NCI-H2196 (cell line): ENCODE measurements around the gene EPHA6.

ENCODE experiments used
- DNase-seq: peaks from one replicate; lab custom pipeline; 2025; ENCODE audit not compliant: unreplicated experiment; lab: John Stamatoyannopoulos, UW

EPHA6 gene

GRCh38 chr3:97138914-97139541, 324.6 kb downstream of the EPHA6 start:
- DNase-seq = no peak

GRCh38 chr3:97148931-97149330, 334.5 kb downstream of the EPHA6 start:
- DNase-seq = no peak

GRCh38 chr3:97161169-97161568, 346.8 kb downstream of the EPHA6 start:
- DNase-seq = no peak

GRCh38 chr3:97177242-97177641, 362.8 kb downstream of the EPHA6 start:
- no peak for DNase-seq

GRCh38 chr3:97181704-97182103, 367.3 kb downstream of the EPHA6 start:
- DNase-seq = no peak

- no peak for DNase-seq
These were observed 373.4 kb downstream of the EPHA6 start for GRCh38 chr3:97187771-97188170.

GRCh38 chr3:97189835-97190234, 375.4 kb downstream of the EPHA6 start:
- no peak for DNase-seq

GRCh38 chr3:97197083-97197482, 382.7 kb downstream of the EPHA6 start:
- DNase-seq = no peak

GRCh38 chr3:97197830-97198229, 383.4 kb downstream of the EPHA6 start:
- no peak for DNase-seq

- DNase-seq = no peak
These were observed 386.0 kb downstream of the EPHA6 start for GRCh38 chr3:97200387-97200786.

- no peak for DNase-seq
These were observed 387.4 kb downstream of the EPHA6 start for GRCh38 chr3:97201814-97202213.

GRCh38 chr3:97228966-97229365, 414.6 kb downstream of the EPHA6 start:
- DNase-seq = no peak

- DNase-seq = no peak
These were observed 416.1 kb downstream of the EPHA6 start for GRCh38 chr3:97230486-97230885.

- peak; percentile 25 for DNase-seq
These were observed 418.1 kb downstream of the EPHA6 start for GRCh38 chr3:97232393-97233034.

- DNase-seq = no peak
These were observed 420.8 kb downstream of the EPHA6 start for GRCh38 chr3:97235179-97235578.

- no peak for DNase-seq
These were observed 421.4 kb downstream of the EPHA6 start for GRCh38 chr3:97235611-97236315.

- no peak for DNase-seq
These were observed 427.0 kb downstream of the EPHA6 start for GRCh38 chr3:97241417-97241816.

- DNase-seq = no peak
These were observed 431.0 kb downstream of the EPHA6 start for GRCh38 chr3:97245201-97245910.

GRCh38 chr3:97256060-97256459, 441.7 kb downstream of the EPHA6 start:
- DNase-seq = no peak

GRCh38 chr3:97257942-97258697, 443.7 kb downstream of the EPHA6 start:
- DNase-seq = no peak

GRCh38 chr3:97259263-97259662, 444.9 kb downstream of the EPHA6 start:
- DNase-seq = no peak
